Right lobe of liver (tissue), 6 donors: ENCODE results near the gene GCG. TPM values are rescaled to one million over a fixed set of nuclear protein-coding genes. Genes with fewer than 3 reads are reported as not detected.

Source experiments
- ATAC-seq, 4 donors: fragments of 200-7000 bp; cut with Tn5 transposase; one replicate each; pipeline ENCODE4 v1.9.1; 2020; ENCODE audit warnings: mild to moderate bottlenecking in 4 of 4, moderate library complexity in 4 of 4
- DNase-seq, 3 donors: peaks; one replicate each; pipeline ENCODE4 v3.0.0-alpha.2; 2020
- H3K27ac ChIP-seq, 3 donors: fragments of 200-600 bp; one replicate each; pipeline ENCODE4 v1.8.0; 2022
- H3K27me3 ChIP-seq, 2 donors: fragments of 200-600 bp; one replicate each; pipeline ENCODE4 v1.8.0; 2022
- H3K36me3 ChIP-seq, 4 donors: fragments of 200-600 bp; sonication (generic) in 1 of 4; one replicate each; pipeline versions ENCODE4 v1.5.1 to v1.8.0; 2017 to 2022; ENCODE audit warnings: control low read depth in 1 of 4
- H3K4me1 ChIP-seq, 4 donors: fragments of 200-600 bp; sonication (generic) in 1 of 4; one replicate each; pipeline versions ENCODE4 v1.5.1 to v1.8.0; 2017 to 2022; ENCODE audit warnings: control low read depth in 1 of 4
- H3K4me3 ChIP-seq, 3 donors: fragments of 200-600 bp; one replicate each; pipeline ENCODE4 v1.8.0; 2022
- H3K9me3 ChIP-seq, 4 donors: fragments of 200-600 bp; sonication (generic) in 1 of 4; one replicate each; pipeline versions ENCODE4 v1.5.1 to v1.8.0; 2017 to 2022; ENCODE audit warnings: control low read depth in 1 of 4
- CTCF ChIP-seq, 4 donors: fragments of 200-600 bp in 3 of 4; fragments of 450-650 bp in 1 of 4; IDR thresholded peaks; one replicate each; pipeline versions ENCODE4 v1.5.1 to v1.8.0; 2016 to 2022; ENCODE audit warnings: antibody characterized with exemption in 4 of 4, mild to moderate bottlenecking in 2 of 4
- POLR2A ChIP-seq: fragments of 450-650 bp; IDR thresholded peaks from one replicate; pipeline ENCODE4 v1.6.1; 2017; ENCODE audit warnings: antibody characterized with exemption, mild to moderate bottlenecking
- WGBS: methylation state at CpG from one replicate; pipeline ENCODE4 v1.1.6; 2018; ENCODE audit warnings: low coverage, low lambda C conversion rate; ENCODE audit not compliant: insufficient coverage; ENCODE audit errors: missing lambda C conversion rate; 5-methylcytosine and 5-hydroxymethylcytosine counted together
- intact Hi-C, 2 donors: fragments of 100-400 bp; cut with DNase I; formaldehyde crosslinking; loops; one replicate each; pipeline versions ENCODE4 v1.11.2 to v1.14.1; 2022
- long read RNA-seq: library from polyadenylated mRNA; unstranded; transcript quantifications from one replicate; pipeline ENCODE4 v2.0.0, GENCODE V29; 2019
- total RNA-seq, 6 experiments: library from RNA; depleted of rRNA in 2 of 6; stranded (reverse); fragments of >200 nt in 2 of 6; fragmentation: NEBNext Ultra II Directional in 3 of 6; extraction: Animal tissue kit (Norgen Biotek cat#: 25700) in 3 of 6; gene quantifications; one replicate each; pipeline versions ENCODE4 v1.1.0 to v1.2.4, GENCODE V29; 2016 to 2023
- donor health status: DM: no; HTN: yes; CAD: no.
- donor health status: DM: no; HTN: no; CAD: no.
- donor health status: DM: no; HTN: no; CAD: no.
- donor health status: DM: no; HTN: yes; CAD: no.
- donor health status: DM: no; HTN: yes; CAD: no.

The GCG gene
- total RNA-seq: not detected
- long read RNA-seq: 0 reads

GRCh38 chr2:162152147-162152546, at the start of gene GCG:
Gene GCG, minus strand, starts transcription at chr2:162152247. Its CDS starts 3,069 bp downstream, at chr2:162149178.
- no peaks in the 10 kb centered on the region for H3K27me3 ChIP-seq
- no peak within 1 kb of the TSS for H3K27ac ChIP-seq
- H3K4me3 ChIP-seq: no peak within 1 kb of the TSS
- DNase-seq (no peak), ATAC-seq (no peak)
- no peaks in the 10 kb centered on the region for H3K9me3 ChIP-seq
- 57% methylated on average over 3 of the region's 3 CpGs for WGBS
- intact Hi-C loops: no loop called here
- no peaks in the 10 kb centered on the region for H3K36me3 ChIP-seq
- TF ChIP-seq POLR2A (no peak), CTCF (IDR thresholded peaks at IDR 0.05) (no peak)
- H3K4me1 ChIP-seq: no peaks in the 10 kb centered on the region

DNA sequence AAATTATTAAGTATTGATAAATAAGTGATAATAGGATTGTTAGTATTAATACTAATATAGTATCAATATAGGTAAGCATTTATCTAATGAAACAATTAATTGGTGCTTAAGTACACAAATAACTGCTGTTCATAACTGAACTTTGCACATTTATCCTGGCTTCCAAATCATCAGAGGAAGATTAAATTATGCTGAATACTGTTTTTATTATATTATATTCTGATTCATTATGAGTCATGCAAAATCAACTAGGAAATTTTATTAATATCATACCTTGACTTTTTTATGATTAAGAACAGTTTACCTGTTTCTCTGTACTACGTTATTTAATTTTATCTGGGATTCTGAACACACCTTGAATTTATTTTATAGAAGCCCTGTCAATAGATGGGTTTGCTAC, 48.6 kb upstream of the GCG start:
- no peak overlapping the region for H3K4me3 ChIP-seq
- no peaks in the 10 kb centered on the region for H3K4me1 ChIP-seq
- intact Hi-C loops: no loop called here
- H3K27me3 ChIP-seq: no peaks in the 10 kb centered on the region
- WGBS: 71% methylated on average over 1 of the region's 1 CpG
- H3K27ac ChIP-seq: no peak overlapping the region
- H3K9me3 ChIP-seq: no peaks in the 10 kb centered on the region
- DNase-seq: no peak
- no peaks in the 10 kb centered on the region for H3K36me3 ChIP-seq
- no peak for ATAC-seq
- no peak for TF ChIP-seq CTCF (IDR thresholded peaks at IDR 0.05)

DNA sequence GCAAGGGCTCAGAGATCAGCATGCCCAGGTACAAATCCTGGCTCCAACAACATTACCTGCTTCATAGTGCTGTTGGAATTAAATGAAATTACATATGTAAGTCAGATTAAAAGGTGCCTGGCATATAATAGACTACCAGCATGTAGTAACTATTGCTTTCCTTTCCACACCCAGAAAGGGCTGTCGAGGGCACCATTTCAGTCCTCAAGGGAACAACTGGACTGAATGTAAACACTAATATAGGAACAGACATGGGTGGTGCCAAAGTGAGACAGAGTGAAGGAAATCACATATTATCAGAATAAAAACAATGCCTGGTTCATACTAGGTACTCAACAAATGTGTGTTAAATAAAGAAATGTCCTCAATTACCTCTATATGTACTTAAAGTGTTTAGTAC, 47.9 kb upstream of the GCG start:
- H3K27me3 ChIP-seq: no peaks in the 10 kb centered on the region
- no peak overlapping the region for H3K4me3 ChIP-seq
- DNase-seq (no peak), ATAC-seq (no peak)
- no peaks in the 10 kb centered on the region for H3K9me3 ChIP-seq
- WGBS: 54% methylated on average over 1 of the region's 1 CpG
- H3K36me3 ChIP-seq: no peaks in the 10 kb centered on the region
- no peak for TF ChIP-seq POLR2A
- TF ChIP-seq CTCF (IDR thresholded peaks at IDR 0.05): no peak
- intact Hi-C loops: no loop called here
- no peaks in the 10 kb centered on the region for H3K4me1 ChIP-seq
- no peak overlapping the region for H3K27ac ChIP-seq

GRCh38 chr2:162198239-162198638, 46.2 kb upstream of the GCG start:
- H3K9me3 ChIP-seq: no peaks in the 10 kb centered on the region
- no peaks in the 10 kb centered on the region for H3K27me3 ChIP-seq
- ATAC-seq (no peak), DNase-seq (no peak)
- WGBS: 75% methylated on average over 9 of the region's 9 CpGs
- no peak overlapping the region for H3K27ac ChIP-seq
- intact Hi-C loops: no loop called here
- H3K36me3 ChIP-seq: no peaks in the 10 kb centered on the region
- no peaks in the 10 kb centered on the region for H3K4me1 ChIP-seq
- no peak overlapping the region for H3K4me3 ChIP-seq
- TF ChIP-seq CTCF (IDR thresholded peaks at IDR 0.05) (no peak), POLR2A (no peak)
